NCI-H345 treated with DMSO at 0.1 percent for 48 hours (cell line): ENCODE results near the gene RELN.
A peak's percentile ranks its signal among the peaks of the same experiment; 100 is the strongest.

Experiments used
- DNase-seq: peaks from one replicate; lab custom pipeline; 2025; ENCODE audit not compliant: unreplicated experiment; lab: John Stamatoyannopoulos, UW

The RELN gene

DNA sequence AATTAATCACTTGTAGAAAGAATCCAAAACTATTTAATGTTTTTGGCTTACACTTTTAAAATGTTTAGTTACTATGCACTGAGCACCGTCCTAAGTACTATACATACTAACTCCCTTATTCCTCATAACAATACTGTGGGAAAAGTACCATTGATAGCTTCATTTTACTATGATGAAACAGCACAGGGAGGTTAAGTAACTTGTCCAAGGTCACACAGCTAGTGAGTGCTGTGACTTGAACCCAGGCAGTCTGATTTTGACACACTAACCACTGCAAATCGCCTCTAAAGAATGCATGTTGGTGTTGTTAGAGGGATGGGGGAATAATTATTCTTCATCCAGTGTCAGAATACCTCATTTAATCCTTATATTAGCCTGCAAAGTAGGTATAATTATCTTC, 1.9 kb upstream of the RELN start:
- no peak for DNase-seq

DNA sequence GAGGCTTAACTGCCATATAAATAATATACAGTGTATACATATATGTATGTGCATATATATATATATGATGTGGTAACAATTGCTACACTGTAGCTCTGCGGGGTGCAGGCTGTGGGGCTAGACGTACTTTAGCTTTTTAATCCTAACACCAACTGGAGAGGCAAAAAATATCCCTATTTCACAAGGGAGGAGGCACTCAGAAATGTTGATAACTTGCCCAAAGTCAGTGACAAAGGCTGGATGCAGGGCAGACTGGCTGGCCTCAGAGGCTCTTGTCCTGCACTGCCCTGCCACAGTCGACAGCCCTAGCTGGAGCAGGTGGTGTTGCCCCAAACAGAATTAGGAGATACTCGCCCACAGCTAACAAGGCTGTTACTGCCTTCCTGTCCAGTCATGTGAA, 1.5 kb upstream of the RELN start:
- no peak for DNase-seq

DNA sequence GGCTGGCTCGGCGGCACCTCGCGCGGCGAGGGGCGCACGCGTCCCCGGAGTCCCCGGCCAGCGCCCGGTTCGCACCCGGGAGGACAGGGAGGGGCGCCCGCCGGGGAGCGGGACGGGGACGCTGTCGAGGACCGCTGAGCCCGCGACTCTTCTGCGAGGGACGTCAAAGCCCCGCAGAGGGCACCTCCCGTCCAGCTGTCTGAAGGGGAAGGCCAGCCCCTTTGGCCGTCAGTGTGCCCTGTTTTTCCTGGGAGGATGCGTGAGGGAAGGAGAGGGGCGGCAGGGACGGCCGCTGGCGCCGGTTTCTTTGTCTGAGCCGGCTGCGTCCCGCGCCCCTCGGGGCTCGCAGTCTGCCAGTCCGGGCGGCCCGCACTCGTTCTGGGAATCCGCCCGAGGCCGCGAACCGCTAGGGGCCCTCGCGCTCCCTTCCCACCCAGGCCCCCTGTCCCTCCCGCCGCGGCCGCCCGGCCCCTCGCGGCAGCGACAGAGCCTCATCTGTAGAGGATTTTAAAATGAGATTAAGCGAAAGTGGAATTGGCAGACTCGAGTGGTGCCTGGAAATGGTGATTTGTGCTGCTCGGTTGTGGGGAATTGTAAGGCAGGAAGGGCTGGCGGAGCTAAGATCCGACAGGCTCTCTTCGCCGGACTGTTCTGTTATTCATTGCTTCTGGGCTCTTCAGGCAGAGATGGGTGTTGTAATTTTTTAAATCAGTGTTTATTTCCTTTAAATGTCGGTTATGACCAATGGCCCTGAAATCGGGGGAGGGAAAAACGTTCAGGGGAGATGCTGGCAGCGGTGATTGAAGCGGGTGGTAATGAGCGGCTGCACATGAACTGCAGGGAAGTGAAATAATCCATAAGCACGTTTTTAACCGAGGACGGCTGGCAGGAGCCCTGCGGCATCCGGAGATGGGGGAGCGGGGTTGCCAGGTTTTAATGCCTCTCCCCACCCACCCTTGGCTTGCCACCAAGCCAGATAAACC, 618 bp upstream of the RELN start:
- peak; percentile 46 for DNase-seq

- peak; percentile 61 for DNase-seq
These were observed 824 bp downstream of the RELN start for GRCh38 chr7:103988468-103989199.

GRCh38 chr7:103987451-103987850, 2.0 kb downstream of the RELN start:
- DNase-seq = no peak

- DNase-seq = no peak
These were observed 3.8 kb downstream of the RELN start for GRCh38 chr7:103985565-103986126.

GRCh38 chr7:103984050-103984449, 5.4 kb downstream of the RELN start:
- DNase-seq = no peak

GRCh38 chr7:103983201-103983977, 6.1 kb downstream of the RELN start:
- no peak for DNase-seq

DNA sequence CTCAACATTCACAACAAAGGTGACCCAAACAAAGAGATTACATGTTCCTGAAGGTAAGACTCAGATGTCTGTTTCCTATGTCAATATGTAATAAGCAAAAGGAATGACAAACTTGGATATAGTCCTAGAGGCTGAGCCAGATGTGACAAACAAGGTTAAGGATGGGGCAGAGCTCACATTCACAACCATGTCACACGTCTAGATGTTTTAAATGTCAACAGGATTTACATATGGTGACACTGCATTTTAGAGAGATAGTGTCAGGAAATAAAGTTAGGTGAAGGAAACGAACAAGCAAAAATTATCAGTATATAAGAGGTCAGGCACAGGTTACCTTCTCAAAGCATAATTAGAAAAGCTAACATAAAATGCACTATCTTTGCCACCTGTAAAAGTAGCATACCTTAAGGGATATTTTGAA, 8.4 kb downstream of the RELN start:
- no peak for DNase-seq

- DNase-seq = no peak
These were observed 16.6 kb downstream of the RELN start for GRCh38 chr7:103972779-103973434.

DNA sequence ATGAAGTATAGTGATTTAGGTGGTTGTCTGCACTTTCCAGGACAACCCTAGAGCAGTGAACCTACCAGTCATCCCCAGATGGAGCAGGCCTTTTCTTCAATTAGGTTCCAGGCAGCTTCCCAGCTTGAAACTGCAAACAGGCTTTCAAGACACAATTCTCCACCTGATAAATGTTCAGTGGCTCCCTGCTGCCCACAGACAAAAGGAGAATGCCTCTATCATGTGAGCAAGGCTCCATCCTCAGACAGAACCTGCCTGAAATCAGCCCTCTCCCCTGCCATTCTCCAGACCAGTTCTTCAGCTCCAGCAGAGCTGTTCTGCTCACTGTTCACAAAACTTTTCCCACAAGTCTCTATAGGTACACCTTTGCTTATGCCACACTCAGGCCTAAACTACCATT, 22.1 kb downstream of the RELN start:
- peak; percentile 36 for DNase-seq

GRCh38 chr7:103966593-103967277, 22.7 kb downstream of the RELN start:
- no peak for DNase-seq

DNA sequence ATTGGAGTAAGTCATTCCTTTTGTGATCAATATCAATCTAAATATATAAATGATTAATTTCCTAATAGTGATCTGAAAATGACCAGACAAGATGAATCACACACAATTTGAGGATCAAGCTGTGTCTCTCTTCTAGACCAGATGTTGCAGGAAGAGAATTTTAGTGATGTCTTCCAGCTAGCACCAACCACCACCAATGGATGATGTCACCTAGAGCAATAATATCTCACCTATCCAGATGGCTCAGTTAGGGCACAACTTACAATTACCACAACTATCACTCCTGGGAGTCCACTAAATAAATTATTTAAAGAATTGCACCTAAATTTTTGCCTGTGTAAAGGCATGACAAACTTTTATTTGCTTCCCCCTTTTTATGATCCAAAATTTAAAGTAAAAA, 25.2 kb downstream of the RELN start:
- DNase-seq = no peak

GRCh38 chr7:103962070-103962469, 27.4 kb downstream of the RELN start:
- DNase-seq = no peak

- no peak for DNase-seq
These were observed 31.1 kb downstream of the RELN start for GRCh38 chr7:103958284-103958818.

- no peak for DNase-seq
These were observed 33.5 kb downstream of the RELN start for GRCh38 chr7:103955985-103956384.

DNA sequence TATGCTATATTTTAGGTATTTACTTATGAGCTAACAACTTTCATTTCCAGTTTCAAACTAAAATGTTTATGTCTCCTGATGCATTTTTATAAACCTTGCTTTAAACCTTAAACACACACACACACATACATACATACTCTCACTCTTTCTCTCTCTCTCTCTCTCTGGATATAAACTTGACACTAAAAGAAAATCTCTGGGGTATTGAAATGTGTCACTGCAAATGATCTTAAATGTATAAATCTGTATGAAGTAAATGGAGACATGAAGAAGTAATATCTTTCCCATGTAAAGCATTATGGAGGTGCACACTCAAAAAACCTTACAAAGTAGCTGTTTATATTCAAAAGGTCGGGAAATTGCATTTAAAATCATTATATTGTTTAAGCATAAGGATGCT, 37.0 kb downstream of the RELN start:
- no peak for DNase-seq

DNA sequence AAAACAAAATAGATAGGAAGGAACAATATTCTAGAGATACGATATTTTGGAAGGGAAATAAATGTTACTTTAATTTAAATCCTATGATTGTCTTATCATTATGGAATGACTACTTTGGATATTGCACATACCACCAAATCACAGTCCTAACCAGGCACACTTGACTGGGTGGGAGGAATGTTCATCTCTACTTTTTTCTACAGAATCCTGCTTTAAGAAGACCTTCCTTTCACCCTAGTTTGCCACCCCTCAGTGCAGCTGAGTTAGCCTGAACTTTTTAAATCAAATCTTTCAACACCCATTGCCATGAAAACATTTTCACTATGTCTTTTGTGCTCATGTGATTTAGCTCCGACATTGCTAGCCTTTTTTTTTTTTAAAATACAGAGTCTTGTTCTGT, 38.1 kb downstream of the RELN start:
- DNase-seq = no peak

GRCh38 chr7:103949374-103949773, 40.1 kb downstream of the RELN start:
- DNase-seq = no peak
